HTR-8/SVneo (cell line): Measurements from ENCODE around the gene SOX30.

Experiments
- DNase-seq: peaks from one replicate; pipeline ENCODE4 v3.0.0; 2011; ENCODE audit warnings: low spot score, mixed read lengths; ENCODE audit not compliant: insufficient read length
- FAIRE-seq: peaks from 2 replicates; lab custom pipeline; 2011; peaks lifted over from hg19 to GRCh38; lab: Jason Lieb, UNC

Gene SOX30

DNA sequence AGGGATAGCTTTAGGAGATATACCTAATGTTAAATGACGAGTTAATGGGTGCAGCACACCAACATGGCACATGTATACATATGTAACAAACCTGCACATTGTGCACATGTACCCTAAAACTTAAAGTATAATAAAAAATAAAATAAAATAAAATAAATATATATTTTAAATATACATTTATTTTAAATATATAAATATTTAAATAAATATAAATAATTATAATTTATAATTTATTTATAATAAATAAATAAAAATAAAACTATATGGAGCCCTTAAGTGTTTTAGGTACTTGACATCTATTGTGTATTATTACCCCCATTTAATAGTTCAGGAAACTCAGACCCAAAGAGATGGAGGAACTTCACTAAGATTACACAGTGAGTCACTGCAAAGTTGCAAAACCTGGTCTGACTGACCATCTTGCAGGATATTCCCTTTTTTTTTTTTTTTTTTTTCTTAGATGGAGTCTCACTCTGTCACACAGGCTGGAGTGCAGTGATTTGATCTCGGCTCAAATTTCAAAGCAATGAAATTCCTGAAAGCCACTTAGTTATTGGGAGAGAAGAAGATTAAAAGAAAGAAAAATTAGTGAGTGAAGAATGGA lies 13.3 kb upstream of the SOX30 start:
- DNase-seq (peak; percentile 61), FAIRE-seq (no peak)

DNA sequence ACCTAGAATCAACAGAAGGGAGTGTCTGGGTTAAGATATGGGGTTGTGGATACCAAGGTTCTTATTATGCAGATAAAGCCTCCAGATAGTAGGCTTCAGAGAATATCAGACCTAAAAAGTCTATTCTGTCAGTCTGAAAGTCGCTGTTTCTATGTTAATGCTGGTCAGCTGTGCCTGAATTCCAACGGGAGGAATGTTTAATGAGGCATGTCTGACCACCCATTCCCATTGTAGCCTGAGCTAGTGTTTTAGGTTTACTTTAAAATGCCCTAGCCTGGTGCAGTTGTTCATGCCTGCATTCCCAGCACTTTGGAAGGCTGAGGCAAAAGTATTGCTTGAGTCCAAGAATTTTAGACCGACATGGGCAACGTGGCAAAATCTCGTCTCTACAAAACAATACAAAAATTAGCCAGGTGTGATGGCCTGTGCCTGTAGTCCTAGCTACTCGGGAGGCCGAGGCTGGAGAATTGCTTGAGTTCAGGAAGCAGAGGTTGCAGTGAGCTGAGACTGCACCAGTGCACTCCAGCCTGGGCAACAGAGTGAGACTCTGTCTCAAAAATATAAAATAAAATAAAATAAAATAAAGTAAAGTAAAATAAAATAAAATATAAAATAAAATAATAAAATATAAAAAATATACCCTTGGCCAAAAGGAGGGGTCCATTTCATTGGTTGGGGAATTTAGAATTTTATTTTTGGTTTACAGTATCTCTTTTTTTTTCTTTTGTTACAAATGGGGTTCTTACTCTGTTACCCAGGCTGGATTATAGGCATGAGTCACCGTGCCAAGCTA lies 7.8 kb upstream of the SOX30 start:
- DNase-seq: no peak
- FAIRE-seq: no peak

DNA sequence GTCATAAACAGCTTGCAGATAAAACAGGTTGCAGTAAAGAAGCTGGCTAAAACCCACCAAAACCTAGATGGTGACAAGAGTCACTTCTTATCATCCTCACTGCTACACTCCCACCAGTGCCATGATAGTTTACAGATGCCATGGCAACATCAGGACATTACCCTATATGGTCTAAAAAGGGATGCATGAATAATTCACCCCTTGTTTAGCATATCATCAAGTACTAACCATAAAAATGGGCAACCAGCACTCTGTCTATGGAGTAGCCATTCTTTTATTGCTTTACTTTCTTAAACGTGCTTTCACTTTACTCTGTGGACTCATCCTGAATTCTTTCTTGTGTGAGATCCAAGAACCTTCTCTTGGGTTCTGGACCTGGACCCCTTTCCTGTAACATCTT lies 6.7 kb upstream of the SOX30 start:
- FAIRE-seq (no peak), DNase-seq (no peak)

DNA sequence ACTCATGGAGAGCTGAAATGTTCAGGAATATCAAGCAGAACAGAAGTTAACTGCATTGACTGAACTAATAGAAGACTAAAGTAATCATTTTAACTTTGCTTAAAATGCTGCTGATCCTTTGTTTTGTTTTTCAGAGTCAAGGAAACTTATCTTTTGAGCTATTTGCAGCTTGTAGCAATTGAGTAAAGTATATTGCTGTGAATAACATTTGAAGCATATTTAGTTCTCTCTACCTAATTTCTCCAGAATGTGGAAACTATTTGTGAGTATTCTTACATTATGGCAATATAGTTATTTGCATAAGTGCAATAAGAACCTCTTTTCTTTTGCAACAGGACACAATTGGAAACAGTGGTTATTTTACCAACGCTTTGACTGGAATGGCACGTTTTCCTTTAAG lies 5.3 kb upstream of the SOX30 start:
- DNase-seq (no peak), FAIRE-seq (no peak)

DNA sequence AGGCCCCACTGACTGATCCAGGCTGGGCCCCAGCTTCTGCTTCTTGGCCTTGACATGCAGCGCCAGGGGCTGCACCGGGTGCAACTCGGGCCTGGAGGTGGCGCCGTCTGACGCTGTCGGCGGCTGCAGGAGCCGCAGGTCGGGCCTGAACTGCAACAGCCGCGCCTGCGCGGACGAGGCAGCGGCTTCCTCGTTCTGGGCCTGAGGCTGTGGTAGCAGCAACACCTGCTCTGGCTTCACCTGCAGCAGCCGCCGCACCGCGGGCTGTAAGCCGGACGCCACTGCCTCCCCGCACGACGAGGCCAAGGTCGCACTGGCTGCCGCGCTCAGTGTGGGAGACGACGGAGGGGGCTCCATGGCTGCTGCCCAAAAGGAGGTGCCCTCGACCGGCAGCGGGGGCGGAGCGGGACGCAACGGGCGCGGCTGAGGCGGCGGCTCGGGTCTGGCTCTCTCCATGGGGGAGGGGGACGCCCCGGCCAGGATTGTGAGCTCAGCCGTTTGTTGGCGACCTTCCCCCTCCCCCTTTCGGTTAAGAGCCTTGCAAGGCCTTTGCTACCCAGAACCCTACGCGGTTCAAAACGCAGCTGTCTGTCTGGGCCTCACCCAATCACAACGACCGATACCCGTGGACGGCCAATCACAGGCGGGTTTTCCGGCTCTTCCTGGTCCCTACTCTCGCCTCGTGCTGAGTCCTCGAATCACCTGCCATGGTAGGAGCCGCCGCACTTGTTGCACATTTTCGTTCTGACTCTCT lies 438 bp downstream of the SOX30 start:
- DNase-seq: no peak
- no peak for FAIRE-seq

DNA sequence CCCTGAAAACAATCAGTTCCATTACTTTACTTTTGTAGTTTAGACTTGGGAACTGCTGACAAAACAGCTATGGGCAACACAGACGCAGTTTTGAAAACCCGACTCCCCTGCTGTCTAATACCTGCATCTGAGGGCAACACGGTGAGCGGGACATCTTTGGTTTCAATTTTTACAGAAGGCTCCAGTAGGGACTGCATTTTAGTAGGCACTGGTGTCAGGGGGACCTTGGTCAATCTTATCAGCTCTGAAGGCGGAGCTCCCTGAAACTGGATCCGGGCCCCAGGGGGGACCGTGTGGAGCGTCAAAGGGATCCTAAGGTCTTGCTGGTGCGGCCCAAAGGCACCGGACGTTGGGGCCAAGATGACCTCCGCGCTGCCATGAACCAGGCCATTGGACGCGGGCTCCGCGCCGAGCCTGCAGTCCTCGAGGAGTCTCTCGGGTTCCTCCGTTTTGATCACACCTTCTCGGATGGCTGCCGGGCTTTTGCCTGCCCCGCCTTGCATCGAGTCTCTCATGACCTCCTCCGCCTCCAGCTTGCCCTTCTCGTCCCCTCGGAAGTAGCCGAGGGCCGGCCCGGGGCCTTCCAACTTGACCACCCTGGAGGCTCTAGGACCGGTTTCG lies 1.1 kb downstream of the SOX30 start:
- DNase-seq (no peak), FAIRE-seq (no peak)

DNA sequence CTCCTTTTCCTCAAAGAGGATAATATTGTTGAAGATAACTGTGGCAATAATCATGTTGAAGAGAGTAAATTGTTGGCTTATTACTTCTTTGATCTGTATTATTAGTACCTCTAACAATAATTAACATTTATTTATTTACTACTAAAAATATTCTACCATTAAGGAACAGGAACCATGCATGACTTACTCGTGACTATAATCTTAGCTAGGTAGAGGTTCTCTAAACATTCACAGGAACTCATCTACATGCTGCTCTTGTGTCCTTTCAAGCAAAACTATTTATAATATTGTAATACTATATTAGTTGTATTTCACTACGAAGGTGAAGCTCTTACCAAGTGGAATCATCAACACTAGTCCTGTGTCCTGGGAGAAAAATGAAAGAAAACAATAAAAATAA lies 3.1 kb downstream of the SOX30 start:
- DNase-seq (no peak), FAIRE-seq (no peak)

DNA sequence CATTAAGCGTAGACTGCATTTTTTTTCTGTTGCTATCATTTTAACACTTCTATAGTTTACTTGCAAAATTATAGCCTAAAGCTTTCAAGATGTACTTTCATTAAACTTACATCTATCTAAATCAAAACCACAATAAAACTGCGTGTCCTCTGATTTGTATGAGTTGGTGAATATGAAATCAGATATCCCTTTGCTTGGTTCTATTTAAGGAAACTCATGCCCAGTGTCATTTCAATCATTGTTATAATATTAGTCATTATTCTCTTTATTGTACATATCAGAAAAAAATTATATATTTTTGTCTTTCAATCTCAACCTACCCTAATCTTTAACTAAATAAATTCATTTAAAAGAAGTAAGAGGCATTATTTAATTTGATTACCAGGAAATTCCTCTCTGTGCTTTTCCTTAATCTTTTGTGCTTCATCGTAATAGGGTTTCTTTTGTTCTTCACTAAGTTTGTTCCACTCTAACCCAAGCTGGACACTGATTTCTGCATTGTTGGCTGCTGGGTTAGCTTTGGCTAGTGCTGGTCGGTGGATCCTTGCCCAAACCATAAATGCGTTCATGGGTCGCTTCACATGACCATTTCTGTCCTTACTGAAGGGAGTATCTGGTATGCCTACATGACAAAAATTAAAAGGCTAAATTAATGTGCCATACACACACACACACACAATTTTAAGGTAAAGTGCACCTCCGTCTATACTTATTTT lies 3.8 kb downstream of the SOX30 start:
- DNase-seq (no peak), FAIRE-seq (no peak)

DNA sequence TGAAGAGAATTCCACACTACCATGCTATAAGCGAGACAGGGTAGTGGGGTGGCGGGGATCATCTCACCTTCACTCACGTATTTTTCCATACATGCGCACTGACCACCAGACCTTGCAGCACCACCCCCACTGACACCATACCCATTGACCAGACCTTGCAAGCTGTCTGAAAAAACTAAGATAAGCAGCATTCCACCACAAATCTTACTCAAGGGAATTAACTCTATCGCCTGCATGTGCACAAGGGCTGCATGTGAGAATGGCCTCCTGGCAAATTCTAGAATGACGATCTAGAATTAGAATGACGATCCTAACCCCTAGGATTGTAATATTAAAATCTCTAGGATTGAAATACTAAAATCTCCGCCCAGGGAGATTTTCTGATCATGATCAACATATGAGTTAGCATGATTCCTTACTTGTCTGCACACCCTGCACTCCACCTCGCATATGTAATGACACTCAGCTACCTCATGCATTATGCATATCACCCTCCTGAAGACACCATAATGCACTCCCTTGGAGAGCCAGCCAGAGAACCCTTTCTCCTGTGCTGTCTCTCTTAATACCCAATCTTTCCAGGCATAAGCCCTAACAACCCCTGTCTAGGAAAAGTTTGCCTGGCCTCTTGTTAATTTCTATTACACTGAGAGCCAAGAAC lies 11.7 kb downstream of the SOX30 start:
- DNase-seq: no peak
- no peak for FAIRE-seq

DNA sequence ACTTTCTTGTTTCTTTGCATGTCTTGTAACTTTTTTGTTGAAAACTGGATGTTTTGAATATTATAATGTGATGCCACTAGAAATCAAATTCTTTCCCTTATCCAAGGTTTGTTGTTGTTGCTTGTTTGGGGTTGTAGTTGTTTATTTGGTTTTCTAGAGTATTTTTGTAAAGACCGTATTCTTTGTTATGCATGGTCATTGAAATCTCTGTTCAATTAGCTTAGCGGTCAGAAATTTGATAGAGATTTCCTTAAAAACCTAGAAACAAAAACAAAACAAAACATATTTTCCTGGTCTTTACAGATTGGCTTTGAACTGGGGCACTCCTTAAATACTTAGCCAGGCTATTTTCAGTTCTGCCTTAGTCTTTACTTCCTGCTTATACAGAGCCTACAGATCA lies 21.9 kb downstream of the SOX30 start:
- FAIRE-seq: no peak
- DNase-seq: no peak

DNA sequence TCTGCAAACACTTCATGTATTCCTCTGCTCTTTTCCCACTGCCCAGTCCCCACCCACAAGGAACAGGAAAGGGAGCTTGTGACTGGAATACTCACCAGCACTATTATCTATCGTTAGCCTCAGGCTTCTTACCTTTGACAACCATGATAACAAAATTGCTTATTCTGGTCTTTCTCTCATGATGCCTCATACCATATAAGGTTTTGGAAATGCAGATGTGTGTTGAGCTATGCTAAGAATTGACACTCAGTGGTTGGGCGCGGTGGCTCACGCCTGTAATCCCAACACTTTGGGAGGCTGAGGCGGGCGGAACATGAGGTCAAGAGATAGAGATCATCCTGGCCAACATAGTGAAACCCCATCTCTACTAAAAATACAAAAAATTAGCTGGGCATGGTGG lies 25.4 kb downstream of the SOX30 start:
- DNase-seq (no peak), FAIRE-seq (no peak)

DNA sequence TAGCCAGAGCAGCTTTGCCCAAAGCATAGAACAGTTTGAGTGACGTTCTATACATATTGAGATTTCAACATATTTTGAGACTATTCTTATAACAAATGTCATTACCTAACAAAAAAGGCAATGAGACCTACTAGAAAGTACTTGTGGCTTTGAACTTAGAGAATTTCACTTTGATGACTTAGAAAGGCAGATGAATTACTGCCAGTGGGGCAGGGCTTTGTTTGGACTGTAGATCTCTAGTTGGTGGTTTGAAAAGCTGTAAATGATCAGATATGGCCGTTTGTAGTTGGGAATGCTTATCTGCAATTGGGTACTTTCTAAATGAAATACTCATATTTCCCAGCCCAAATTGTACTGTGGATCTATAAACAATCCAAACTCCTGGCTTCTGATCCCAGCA lies 28.1 kb downstream of the SOX30 start:
- FAIRE-seq: no peak
- DNase-seq: no peak

DNA sequence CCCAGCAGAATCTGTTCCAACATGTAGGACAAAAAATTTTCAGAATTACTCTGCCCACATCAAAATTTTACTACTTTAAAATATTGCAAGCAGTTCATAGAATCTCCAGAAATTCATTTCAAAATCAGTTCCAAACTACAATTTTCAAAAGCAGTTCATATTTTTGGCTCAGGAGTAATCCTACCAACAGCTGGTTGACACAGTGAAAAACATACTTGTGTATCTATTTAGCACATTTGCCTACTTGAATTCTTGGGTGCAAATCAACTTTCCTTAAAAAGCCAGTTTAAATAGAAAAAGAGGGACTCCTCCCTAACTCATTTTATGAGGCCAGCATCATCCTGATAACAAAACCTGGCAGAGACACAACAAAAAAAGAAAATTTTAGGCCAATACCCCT lies 31.5 kb downstream of the SOX30 start:
- no peak for FAIRE-seq
- DNase-seq: no peak

DNA sequence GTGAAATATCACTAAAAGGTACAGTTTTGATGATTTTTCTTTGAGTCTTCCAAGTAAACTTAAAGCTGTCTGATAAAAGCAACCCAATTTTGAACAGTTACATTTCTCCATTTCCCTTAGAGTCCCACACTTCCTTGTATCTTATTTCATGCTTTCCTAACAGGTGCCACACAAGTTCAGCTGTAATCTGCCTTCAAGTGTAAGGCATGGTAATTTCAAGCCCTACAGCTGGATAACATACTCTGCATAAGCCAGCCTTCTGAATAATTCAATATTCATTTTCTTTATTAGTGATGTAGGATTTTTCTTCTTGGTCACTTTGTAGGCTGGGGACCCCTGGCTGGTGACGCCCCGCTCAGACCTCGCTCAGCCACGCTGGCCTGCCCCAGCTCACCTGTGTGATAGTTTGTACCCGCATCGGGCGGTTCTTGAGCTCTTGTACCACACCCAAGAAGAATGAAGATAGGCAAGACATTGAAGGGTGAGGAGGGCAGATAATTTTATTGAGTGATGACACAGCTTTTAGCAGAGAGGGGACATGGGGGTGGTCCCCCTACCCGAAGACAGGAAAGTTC lies 34.0 kb downstream of the SOX30 start:
- no peak for FAIRE-seq
- no peak for DNase-seq

DNA sequence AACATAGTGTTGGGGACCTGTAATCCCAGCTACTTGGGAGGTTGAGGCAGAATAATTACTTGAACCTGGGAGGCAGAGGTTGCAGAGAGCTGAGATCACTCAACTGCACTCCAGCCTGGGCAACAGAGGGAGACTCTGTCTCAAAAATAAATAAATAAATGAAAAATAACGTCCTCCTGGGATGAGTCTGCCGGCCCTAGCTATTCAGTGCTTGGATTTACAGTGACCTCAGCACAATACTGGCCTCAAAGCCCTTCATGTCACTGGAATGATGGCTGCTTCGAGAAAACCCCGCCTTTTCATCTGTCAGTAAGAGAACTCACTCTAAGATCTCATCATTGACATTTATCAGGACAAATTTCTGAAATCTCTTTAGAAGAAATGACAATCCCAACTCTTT lies 35.5 kb downstream of the SOX30 start:
- FAIRE-seq (no peak), DNase-seq (no peak)

DNA sequence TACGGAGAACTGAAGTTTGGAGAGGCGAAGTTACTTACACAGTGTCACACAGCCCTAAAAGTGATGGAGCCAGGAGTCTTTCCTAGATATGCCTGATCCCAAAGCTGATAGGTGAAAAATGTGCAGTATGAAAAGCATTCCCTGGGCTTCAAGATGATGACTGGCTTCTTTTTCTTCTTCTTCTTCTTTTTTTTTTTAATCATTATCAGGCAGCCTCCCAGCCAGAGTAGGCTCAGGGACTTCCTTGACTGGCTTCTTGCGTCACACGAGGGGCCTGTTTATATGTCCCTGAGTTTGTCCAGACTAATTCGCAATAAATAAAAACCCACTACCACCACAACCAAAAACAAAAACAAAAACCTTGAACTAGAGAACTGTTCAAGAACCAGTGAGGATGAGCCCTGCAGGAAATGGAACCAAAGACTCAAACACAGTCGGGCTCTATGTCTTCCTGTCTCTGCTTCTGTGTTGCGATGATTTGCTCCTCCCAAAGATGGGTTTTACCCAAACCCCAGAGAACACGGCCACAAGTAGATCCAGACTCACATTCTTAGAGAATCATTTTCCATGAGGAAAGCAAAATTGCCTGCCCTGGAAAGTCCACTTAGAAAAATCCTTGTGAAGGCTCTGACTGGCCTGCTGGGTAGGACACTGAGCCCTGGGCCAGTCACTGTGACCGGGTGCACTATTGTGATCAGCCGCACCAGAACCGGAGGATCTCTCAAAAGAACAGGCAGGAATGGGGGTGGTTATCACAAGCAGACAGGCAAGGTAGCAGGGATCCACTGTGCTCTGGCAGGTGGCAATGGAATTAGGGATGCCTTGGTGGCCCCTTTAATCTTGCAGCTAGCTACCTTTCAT lies 38.6 kb downstream of the SOX30 start:
- DNase-seq (no peak), FAIRE-seq (no peak)

DNA sequence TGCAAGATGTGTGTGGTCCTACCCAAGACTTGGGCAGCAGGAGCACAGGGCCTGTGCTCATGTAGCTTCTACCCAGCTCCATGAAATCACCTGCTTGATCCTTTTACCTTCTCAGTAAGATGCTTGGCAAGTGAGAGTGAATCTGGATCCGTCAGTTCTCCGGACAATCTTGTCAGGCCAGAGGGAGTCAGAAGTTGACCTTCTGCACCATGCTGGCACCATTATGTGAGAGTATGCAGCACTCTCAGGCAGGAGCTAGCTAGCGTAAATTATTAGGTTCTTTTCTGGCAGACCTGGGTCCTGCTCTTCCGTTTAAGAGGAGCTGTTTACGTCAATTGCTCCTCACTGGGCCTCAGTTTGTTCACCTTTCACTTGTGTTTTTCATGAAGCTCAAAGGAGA lies 39.7 kb downstream of the SOX30 start:
- FAIRE-seq (no peak), DNase-seq (no peak)

DNA sequence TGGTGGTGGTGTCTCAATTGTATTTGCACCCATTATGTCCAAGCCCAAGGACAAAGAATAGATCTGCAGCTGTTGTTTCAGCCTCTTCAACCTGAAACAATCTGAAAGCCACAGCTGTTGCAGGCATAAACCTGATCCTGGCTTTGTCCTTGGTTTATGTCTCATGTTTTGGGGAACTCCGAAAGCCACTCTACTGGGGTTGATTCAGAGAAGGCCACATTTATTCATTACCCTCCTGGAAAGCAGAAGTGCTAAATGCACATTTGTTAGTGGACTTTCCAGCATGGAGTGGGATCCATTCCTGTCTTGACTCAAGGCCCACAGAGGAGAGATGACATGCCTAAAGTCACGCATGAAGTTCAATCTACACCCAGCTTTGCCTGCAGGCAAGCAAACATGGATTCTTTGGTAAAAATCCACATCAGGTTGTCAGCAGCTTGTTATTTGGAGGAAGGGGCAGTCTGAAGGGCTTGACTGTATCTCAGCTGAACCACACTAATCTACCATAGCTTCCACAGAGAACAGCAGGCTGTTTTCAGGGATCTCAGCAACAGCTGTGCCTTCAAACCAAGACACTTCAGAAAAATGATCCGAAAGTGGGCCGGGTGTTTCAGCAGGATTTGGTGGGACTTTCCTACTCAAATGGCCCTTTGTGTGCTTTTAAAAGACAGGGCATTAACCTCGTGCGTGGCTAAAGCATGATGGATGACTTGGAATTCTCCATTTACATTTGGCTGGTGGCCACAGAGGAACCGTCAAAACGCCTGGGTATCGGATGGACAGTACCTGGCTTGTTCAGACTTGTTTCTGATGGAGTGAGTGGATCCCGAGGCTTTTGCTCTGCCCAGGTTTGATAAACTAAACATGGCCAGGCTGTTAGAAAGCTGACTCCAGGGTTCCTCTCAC lies 40.4 kb downstream of the SOX30 start:
- DNase-seq (peak; percentile 48), FAIRE-seq (peak; percentile 4)
